Lower leg skin (tissue), 4 donors: ENCODE data around the gene CD38. TPM values are rescaled to one million over a fixed set of nuclear protein-coding genes. Genes with fewer than 3 reads are reported as not detected.

Source experiments
- DNase-seq, 2 donors: peaks; one replicate each; pipeline ENCODE4 v3.0.0-alpha.2; 2019; ENCODE audit warnings: low spot score in 2 of 2
- H3K4me3 ChIP-seq: fragments of 200-600 bp; sonication (generic); 2 replicates; pipeline ENCODE4 v1.5.1; 2017; ENCODE audit warnings: mild to moderate bottlenecking, low read depth; ENCODE audit not compliant: poor library complexity, severe bottlenecking
- CTCF ChIP-seq, 3 donors: fragments of 450-650 bp; IDR thresholded peaks; one replicate each; pipeline ENCODE4 v1.5.1; 2016; ENCODE audit warnings: antibody characterized with exemption in 3 of 3, mild to moderate bottlenecking in 3 of 3, moderate library complexity in 2 of 3
- POLR2A ChIP-seq, 2 donors: fragments of 450-650 bp; IDR thresholded peaks; one replicate each; pipeline ENCODE4 v1.6.1; 2016 to 2017; ENCODE audit warnings: antibody characterized with exemption in 2 of 2, mild to moderate bottlenecking in 1 of 2, moderate library complexity in 1 of 2
- WGBS, 2 donors: methylation state at CpG; one replicate each; pipeline ENCODE4 v1.1.5; 2018; 5-methylcytosine and 5-hydroxymethylcytosine counted together
- intact Hi-C: fragments of 100-400 bp; cut with DNase I; formaldehyde crosslinking; loops from one replicate; pipeline ENCODE4 v1.15.0; 2023; ENCODE audit warnings: low total_unique reads
- total RNA-seq, 4 donors: library from RNA; depleted of rRNA; stranded (reverse); fragments of >200 nt; gene quantifications; one replicate each; pipeline ENCODE4 v1.1.0, GENCODE V29; 2016

CD38 gene
- total RNA-seq, 4 donors from 2014 or later: 0.08 to 1.1 (median 0.21) TPM

GRCh38 chr4:15884666-15885065, 106.5 kb downstream of the CD38 start:
- WGBS, 2 donors: 62 to 74% methylated on average over 3 of the region's 3 CpGs
- TF ChIP-seq CTCF (IDR thresholded peaks at IDR 0.05): no peak
- TF ChIP-seq POLR2A (IDR thresholded peaks at IDR 0.05): no peak
- intact Hi-C loops: loop anchor here (5.0 kb wide), 1 partner anchor 68 kb away; no protein-coding TSS in a partner anchor
- no peak for DNase-seq
- no peak overlapping the region for H3K4me3 ChIP-seq

GRCh38 chr4:15885422-15885821, 107.3 kb downstream of the CD38 start:
- intact Hi-C loops: no loop called here
- H3K4me3 ChIP-seq: no peak overlapping the region
- no peak for DNase-seq
- no peak for TF ChIP-seq POLR2A (IDR thresholded peaks at IDR 0.05)
- TF ChIP-seq CTCF (IDR thresholded peaks at IDR 0.05): no peak
- WGBS, 2 donors: 61 to 63% methylated on average over 7 of the region's 7 CpGs

- H3K4me3 ChIP-seq: no peak overlapping the region
- no peak for DNase-seq
- TF ChIP-seq CTCF (IDR thresholded peaks at IDR 0.05): no peak
- no peak for TF ChIP-seq POLR2A (IDR thresholded peaks at IDR 0.05)
- 88 to 89% methylated on average over 9 of the region's 9 CpGs for WGBS, 2 donors
- intact Hi-C loops: no loop called here
These were observed 110.4 kb downstream of the CD38 start for GRCh38 chr4:15888515-15888914.

GRCh38 chr4:15890246-15890829, 112.2 kb downstream of the CD38 start:
- no peak for DNase-seq
- no peak overlapping the region for H3K4me3 ChIP-seq
- intact Hi-C loops: no loop called here
- 86 to 87% methylated on average over 4 of the region's 4 CpGs for WGBS, 2 donors
- no peak for TF ChIP-seq POLR2A (IDR thresholded peaks at IDR 0.05)
- TF ChIP-seq CTCF (IDR thresholded peaks at IDR 0.05): no peak

- TF ChIP-seq POLR2A (IDR thresholded peaks at IDR 0.05): no peak
- H3K4me3 ChIP-seq: no peak overlapping the region
- 20 to 25% methylated on average over 4 of the region's 4 CpGs for WGBS, 2 donors
- intact Hi-C loops: no loop called here
- no peak for DNase-seq
These were observed 113.2 kb downstream of the CD38 start for GRCh38 chr4:15891312-15891711.

GRCh38 chr4:15893962-15894361, 115.8 kb downstream of the CD38 start:
- peak in 1 of 2 donors; percentile 48 for DNase-seq
- intact Hi-C loops: no loop called here
- no peak for TF ChIP-seq POLR2A (IDR thresholded peaks at IDR 0.05)
- TF ChIP-seq CTCF (IDR thresholded peaks at IDR 0.05): no peak
- H3K4me3 ChIP-seq: no peak overlapping the region
- WGBS, 2 donors: 45 to 54% methylated on average over 4 of the region's 4 CpGs
